HUES48 (cell line): ENCODE results near the gene CENPT.
"Not testable (repeated sequence)": the region's sequence is repeated elsewhere in the genome, so short reads cannot be mapped to it uniquely, and the experiment has no call there.

Experiments
- H3K27ac ChIP-seq: one replicate; pipeline ENCODE4 v1.7.0; 2013; ENCODE audit warnings: low read depth, low read length, inconsistent platforms
- H3K27me3 ChIP-seq: 2 replicates; pipeline ENCODE4 v1.6.1; 2013; ENCODE audit warnings: mild to moderate bottlenecking, low read length; ENCODE audit not compliant: control insufficient read depth, insufficient read depth
- H3K36me3 ChIP-seq: 2 replicates; pipeline ENCODE4 v1.6.1; 2013; ENCODE audit warnings: low read length; ENCODE audit not compliant: control insufficient read depth, insufficient read depth
- H3K4me1 ChIP-seq: 2 replicates; pipeline ENCODE4 v1.6.1; 2013; ENCODE audit warnings: mild to moderate bottlenecking, low read length; ENCODE audit not compliant: control insufficient read depth, insufficient read depth
- H3K4me3 ChIP-seq: 2 replicates; pipeline ENCODE4 v1.5.1; 2013; ENCODE audit warnings: mild to moderate bottlenecking, low read depth, low read length
- H3K9ac ChIP-seq: 2 replicates; pipeline ENCODE4 v1.6.1; 2013; ENCODE audit warnings: mild to moderate bottlenecking, low read depth, low read length, moderate library complexity
- H3K9me3 ChIP-seq: 2 replicates; pipeline ENCODE4 v1.6.1; 2013; ENCODE audit warnings: low read length; ENCODE audit not compliant: control insufficient read depth, insufficient read depth

CENPT gene

DNA sequence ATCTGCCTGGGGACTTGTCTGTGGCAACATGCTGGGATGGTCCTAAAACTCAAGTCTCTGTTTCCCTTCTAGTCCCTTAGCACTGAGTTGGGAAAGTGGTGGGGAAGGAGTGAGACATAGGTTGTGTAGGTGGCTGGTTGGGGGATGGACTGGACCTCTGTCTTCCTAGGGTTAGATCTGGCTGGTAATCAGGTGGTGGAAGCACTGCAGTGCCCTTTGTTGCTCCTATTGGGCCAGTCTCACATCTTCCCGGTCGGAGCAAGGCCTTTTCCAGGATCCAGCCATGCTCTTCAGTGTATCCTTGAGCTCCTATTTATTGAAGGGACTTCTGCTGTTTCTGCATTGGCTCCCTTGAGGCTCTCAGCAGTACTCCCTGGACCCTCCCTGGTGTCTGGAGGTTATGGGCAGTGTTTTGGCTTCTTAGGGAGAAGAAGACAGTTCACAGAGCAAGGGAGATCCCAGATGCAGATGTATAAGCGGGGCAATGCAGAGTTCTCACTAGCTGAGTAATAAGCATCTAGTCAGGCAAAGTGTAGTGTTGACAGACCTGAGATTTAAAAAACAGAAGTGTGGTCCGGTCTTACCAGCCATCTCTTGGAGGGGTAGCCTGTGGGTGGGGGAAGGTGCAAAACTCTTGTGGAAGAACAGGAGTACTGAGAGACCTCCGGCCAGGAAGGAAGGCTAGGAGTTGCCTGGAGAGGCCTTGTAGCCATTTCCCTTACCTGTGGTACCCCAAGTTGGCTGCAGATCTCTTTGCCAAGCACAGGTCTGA is 2.0 kb downstream of the CENPT start:
- H3K4me1 ChIP-seq = peaks cover 34% of the 10 kb centered on the region

DNA sequence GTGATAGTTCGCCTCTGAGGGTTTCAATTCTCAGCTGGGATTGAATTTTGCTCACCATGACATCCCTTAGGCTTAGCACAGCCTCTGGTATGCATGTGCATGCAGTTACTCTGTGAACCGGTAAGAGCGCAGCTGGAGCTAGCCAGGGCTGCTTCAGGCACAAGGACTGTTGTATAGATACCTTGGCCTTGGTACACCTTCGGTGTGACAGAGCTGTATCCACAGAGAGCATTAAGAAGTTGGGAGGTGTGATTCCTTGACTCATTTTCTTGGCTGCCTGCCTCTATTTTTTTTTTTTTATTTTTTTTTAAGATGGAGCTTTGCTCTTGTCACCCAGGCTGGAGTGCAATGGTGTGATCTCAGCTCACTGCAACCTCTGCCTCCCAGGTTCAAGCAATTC is 3.0 kb downstream of the CENPT start:
- Histone ChIP-seq H3K4me1 (peaks cover 34% of the 10 kb centered on the region), H3K9me3 (no peaks in the 10 kb centered on the region), H3K36me3 (peaks cover 12% of the 10 kb centered on the region; the same call in 1 of the 2 replicates), H3K9ac (no peak overlapping the region), H3K27me3 (no peaks in the 10 kb centered on the region), H3K27ac (no peak overlapping the region), H3K4me3 (peak overlapping the region; percentile 84)

More for the DNA sequence above, 2.0 kb downstream of the CENPT start:
- Histone ChIP-seq H3K36me3 (peaks cover 12% of the 10 kb centered on the region; the same call in 1 of the 2 replicates), H3K9ac (no peak overlapping the region), H3K9me3 (no peaks in the 10 kb centered on the region), H3K27me3 (no peaks in the 10 kb centered on the region), H3K4me3 (peak overlapping the region; percentile 95), H3K27ac (peak overlapping the region; percentile 97)

DNA sequence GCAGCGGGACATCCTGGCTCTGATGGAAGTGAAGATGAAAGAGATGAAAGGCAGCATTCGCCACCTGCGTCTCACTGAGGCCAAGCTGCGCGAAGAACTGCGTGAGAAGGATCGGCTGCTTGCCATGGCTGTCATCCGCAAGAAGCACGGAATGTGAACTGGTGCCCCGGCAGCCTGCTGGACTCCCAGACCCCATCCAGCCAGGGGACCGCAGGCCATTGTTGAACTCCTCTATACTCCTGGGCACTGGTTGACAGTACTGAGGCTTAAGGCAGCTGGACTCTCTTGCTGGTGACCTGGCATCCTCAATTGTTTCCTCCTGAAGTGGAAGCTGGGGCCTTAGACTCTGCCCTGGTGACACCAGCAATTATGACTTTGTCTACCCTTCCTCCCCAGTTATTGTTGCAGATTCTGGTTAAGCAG is 4.1 kb downstream of the CENPT start:
- no peak overlapping the region for H3K27ac ChIP-seq
- H3K9ac ChIP-seq = no peak overlapping the region
- peak overlapping the region; percentile 84 for H3K4me3 ChIP-seq
- no peaks in the 10 kb centered on the region for H3K27me3 ChIP-seq
- peaks cover 34% of the 10 kb centered on the region for H3K4me1 ChIP-seq
- peaks cover 8% of the 10 kb centered on the region; the same call in 1 of the 2 replicates for H3K36me3 ChIP-seq
- no peaks in the 10 kb centered on the region for H3K9me3 ChIP-seq

- Histone ChIP-seq H3K4me3 (peak overlapping the region; percentile 84), H3K9me3 (no peaks in the 10 kb centered on the region), H3K27ac (peak overlapping the region; percentile 96), H3K36me3 (peaks cover 8% of the 10 kb centered on the region; the same call in 1 of the 2 replicates), H3K27me3 (no peaks in the 10 kb centered on the region), H3K4me1 (peaks cover 29% of the 10 kb centered on the region), H3K9ac (peak overlapping the region; percentile 66)
Observed at GRCh38 chr16:67842509-67843342, 4.8 kb downstream of the CENPT start.

DNA sequence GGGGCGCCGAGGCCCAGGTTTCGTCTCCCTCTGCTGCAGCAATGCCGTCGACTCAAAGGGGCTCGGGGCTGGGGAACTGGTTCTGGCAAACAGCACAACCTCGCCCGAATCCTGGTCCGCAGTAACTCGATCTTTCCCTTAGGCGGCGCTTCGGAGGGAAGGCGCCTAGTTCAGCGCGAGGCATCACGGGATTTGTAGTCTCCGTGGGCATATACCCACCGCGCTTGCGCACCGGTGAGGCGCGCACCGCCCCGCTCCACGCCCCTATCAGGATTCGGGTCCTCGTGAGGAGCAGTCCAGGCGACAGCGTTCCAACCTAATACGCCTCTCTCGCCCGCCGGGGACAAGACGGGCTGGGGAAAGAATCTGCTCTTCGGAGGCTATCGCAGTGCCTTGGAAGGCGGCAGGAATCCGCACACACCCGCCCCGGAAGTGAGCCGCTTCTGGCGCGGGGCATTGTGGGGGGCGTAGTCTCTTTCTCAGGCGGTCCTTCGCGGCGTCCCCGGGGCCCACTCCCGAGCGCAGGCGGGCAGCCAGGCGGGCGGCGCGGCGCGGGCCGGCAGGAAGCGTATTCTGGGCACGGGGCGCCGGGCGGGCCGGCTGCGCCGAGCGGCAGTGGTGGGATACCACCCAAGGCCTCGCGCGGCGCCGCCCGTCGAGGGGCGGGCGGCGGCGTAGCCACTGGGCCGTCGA is 5.5 kb downstream of the CENPT start, which contains the start of gene THAP11:
Gene THAP11 (plus strand): TSS at position 505 of the 693 bp plus-strand sequence. CDS start 235 bp downstream, outside the sequence.
- Histone ChIP-seq H3K4me3 (peak within 1 kb of the TSS; percentile 84), H3K9me3 (no peaks in the 10 kb centered on the region), H3K9ac (peak within 1 kb of the TSS; percentile 68), H3K36me3 (peaks cover 8% of the 10 kb centered on the region; the same call in 1 of the 2 replicates), H3K27me3 (no peaks in the 10 kb centered on the region), H3K27ac (peak within 1 kb of the TSS; percentile 96), H3K4me1 (peaks cover 29% of the 10 kb centered on the region)

- Histone ChIP-seq H3K4me1 (peaks cover 29% of the 10 kb centered on the region), H3K27ac (peak overlapping the region; percentile 96)
Observed at GRCh38 chr16:67841198-67841815, 6.2 kb downstream of the CENPT start.

GRCh38 chr16:67837811-67838210 is 9.7 kb downstream of the CENPT start:
- no peak overlapping the region for H3K4me3 ChIP-seq
- no peak overlapping the region for H3K27ac ChIP-seq

More at GRCh38 chr16:67841198-67841815, 6.2 kb downstream of the CENPT start:
- Histone ChIP-seq H3K36me3 (peaks cover 8% of the 10 kb centered on the region; the same call in 1 of the 2 replicates), H3K27me3 (no peaks in the 10 kb centered on the region), H3K9ac (peak overlapping the region; percentile 68), H3K9me3 (no peaks in the 10 kb centered on the region), H3K4me3 (peak overlapping the region; percentile 84; the same call in 1 of the 2 replicates)

DNA sequence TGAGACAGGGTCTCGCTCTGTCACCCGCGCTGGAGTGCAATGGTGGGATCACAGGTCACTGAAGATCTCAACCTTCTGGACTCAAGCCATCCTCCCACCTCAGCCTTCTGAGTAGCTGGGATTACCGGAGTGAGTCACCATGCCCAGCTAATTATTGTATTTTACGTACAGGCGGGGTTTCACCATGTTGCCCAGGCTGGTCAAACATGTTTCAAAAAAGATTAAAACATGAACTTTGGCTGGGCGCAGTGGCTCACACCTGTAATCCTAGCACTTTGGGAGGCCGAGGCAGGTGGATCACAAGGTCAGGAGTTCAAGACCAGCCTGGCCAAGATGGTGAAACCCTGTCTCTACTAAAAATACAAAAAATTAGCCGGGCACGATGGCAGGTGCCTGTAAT is 10.3 kb downstream of the CENPT start:
- H3K36me3 ChIP-seq, H3K27me3 ChIP-seq, H3K9me3 ChIP-seq, H3K4me3 ChIP-seq, H3K27ac ChIP-seq, H3K4me1 ChIP-seq, H3K9ac ChIP-seq: not testable (repeated sequence)

More at GRCh38 chr16:67837811-67838210, 9.7 kb downstream of the CENPT start:
- Histone ChIP-seq H3K9me3 (no peaks in the 10 kb centered on the region), H3K36me3 (no peaks in the 10 kb centered on the region), H3K4me1 (peaks cover 8% of the 10 kb centered on the region), H3K9ac (no peak overlapping the region), H3K27me3 (no peaks in the 10 kb centered on the region)

GRCh38 chr16:67834242-67834614 is 13.3 kb downstream of the CENPT start:
- Histone ChIP-seq H3K27ac (no peak overlapping the region), H3K9me3 (no peaks in the 10 kb centered on the region), H3K9ac (0 out of 2 replicates have a peak overlapping the region, but pooled peaks have one; percentile 40), H3K27me3 (no peaks in the 10 kb centered on the region), H3K4me1 (peaks cover 3% of the 10 kb centered on the region; the same call in 1 of the 2 replicates), H3K36me3 (peaks cover 31% of the 10 kb centered on the region), H3K4me3 (peak overlapping the region; percentile 78)
